Upper lobe of right lung (tissue), 1 donor: ENCODE data around the gene FGF19. TPM values are rescaled to one million over a fixed set of nuclear protein-coding genes. Genes with fewer than 3 reads are reported as not detected.
"Not testable (repeated sequence)": the region's sequence is repeated elsewhere in the genome, so short reads cannot be mapped to it uniquely, and the experiment has no call there.

Experiments
- ATAC-seq: fragments of 200-7000 bp; cut with Tn5 transposase; one replicate; pipeline ENCODE4 v1.9.1; 2020; ENCODE audit warnings: mild to moderate bottlenecking, moderate library complexity
- DNase-seq: peaks from one replicate; pipeline ENCODE4 v3.0.0-alpha.2; 2020
- H3K27ac ChIP-seq: fragments of 200-600 bp; one replicate; pipeline ENCODE4 v1.8.0; 2022
- H3K27me3 ChIP-seq: fragments of 200-600 bp; one replicate; pipeline ENCODE4 v1.8.0; 2022; ENCODE audit warnings: mild to moderate bottlenecking
- H3K36me3 ChIP-seq: fragments of 200-600 bp; one replicate; pipeline ENCODE4 v1.8.0; 2022
- H3K4me1 ChIP-seq: fragments of 200-600 bp; one replicate; pipeline ENCODE4 v1.8.0; 2022
- H3K4me3 ChIP-seq: fragments of 200-600 bp; one replicate; pipeline ENCODE4 v1.8.0; 2022; ENCODE audit warnings: mild to moderate bottlenecking
- H3K9me3 ChIP-seq: fragments of 200-600 bp; one replicate; pipeline ENCODE4 v1.8.0; 2022
- intact Hi-C: fragments of 100-400 bp; cut with DNase I; formaldehyde crosslinking; loops from one replicate; pipeline ENCODE4 v1.11.0; 2022
- total RNA-seq: library from RNA; stranded (reverse); fragmentation: NEBNext Ultra II Directional; extraction: Animal tissue kit (Norgen Biotek cat#: 25700); gene quantifications from one replicate; pipeline ENCODE4 v1.2.1, GENCODE V29; 2021
- TF ChIP-seq, protein P1 (sequence below): fragments of 200-600 bp; IDR thresholded peaks from one replicate; pipeline ENCODE4 v1.8.0; 2022; ENCODE audit warnings: antibody characterized with exemption
- donor health status: DM: no; HTN: yes; CAD: no; lungs with severe emphysema.

The FGF19 gene
- total RNA-seq, 1 donor from 2014 or later, result not detected

DNA sequence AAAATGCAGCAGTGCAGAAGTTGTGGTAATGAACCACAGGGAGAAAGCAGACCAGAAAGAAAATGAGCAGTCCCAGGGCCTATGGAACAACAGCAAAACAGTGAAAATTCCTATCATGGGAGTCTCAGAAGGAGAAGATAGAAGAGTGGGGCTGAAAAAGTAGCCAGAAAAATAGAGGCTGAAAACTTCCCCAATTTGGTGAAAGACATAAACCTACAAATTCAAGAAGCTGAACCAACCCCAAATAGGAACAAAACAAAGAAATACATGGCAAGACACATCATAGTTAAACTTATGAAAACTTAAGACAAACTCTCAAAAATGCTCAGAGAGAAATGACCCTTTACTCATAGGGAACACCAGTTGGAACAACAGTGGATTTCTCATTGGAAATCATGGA, 11.4 kb downstream of the FGF19 start:
- intact Hi-C loops, result no loop called here
- DNase-seq (no peak), ATAC-seq (no peak)
- no peaks in the 10 kb centered on the region for H3K9me3 ChIP-seq
- H3K27me3 ChIP-seq, result peaks cover 30% of the 10 kb centered on the region
- no peaks in the 10 kb centered on the region for H3K36me3 ChIP-seq
- H3K4me1 ChIP-seq, result no peaks in the 10 kb centered on the region
- TF ChIP-seq, protein P1, sequence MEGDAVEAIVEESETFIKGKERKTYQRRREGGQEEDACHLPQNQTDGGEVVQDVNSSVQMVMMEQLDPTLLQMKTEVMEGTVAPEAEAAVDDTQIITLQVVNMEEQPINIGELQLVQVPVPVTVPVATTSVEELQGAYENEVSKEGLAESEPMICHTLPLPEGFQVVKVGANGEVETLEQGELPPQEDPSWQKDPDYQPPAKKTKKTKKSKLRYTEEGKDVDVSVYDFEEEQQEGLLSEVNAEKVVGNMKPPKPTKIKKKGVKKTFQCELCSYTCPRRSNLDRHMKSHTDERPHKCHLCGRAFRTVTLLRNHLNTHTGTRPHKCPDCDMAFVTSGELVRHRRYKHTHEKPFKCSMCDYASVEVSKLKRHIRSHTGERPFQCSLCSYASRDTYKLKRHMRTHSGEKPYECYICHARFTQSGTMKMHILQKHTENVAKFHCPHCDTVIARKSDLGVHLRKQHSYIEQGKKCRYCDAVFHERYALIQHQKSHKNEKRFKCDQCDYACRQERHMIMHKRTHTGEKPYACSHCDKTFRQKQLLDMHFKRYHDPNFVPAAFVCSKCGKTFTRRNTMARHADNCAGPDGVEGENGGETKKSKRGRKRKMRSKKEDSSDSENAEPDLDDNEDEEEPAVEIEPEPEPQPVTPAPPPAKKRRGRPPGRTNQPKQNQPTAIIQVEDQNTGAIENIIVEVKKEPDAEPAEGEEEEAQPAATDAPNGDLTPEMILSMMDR, result no peak
- H3K4me3 ChIP-seq, result no peak overlapping the region
- no peak overlapping the region for H3K27ac ChIP-seq

DNA sequence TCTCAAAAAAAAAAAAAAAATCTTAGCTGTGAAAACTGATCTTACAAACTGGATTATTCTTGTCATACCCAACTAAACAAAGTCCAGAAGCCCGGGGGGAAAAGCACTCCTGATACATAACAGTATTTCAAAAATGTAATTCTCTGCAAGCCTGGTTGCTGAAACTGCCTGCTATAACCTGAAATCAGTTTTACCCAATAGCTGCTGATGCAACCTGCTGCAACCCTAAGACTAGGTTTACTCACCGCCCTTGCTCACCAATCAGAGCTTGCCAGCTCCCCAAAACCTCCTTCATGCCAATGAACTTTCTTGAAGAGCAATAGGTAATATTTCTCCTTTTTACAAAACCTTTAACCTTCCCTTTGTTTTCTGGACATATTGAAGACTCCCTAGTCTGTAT, 12.4 kb downstream of the FGF19 start:
- Histone ChIP-seq H3K9me3 (no peaks in the 10 kb centered on the region), H3K4me3 (no peak overlapping the region), H3K27me3 (peaks cover 26% of the 10 kb centered on the region), H3K27ac (no peak overlapping the region), H3K4me1 (no peaks in the 10 kb centered on the region), H3K36me3 (no peaks in the 10 kb centered on the region)
- no peak for ATAC-seq
- peak; percentile 3 for DNase-seq
- intact Hi-C loops, result no loop called here
- TF ChIP-seq, protein P1, result no peak

DNA sequence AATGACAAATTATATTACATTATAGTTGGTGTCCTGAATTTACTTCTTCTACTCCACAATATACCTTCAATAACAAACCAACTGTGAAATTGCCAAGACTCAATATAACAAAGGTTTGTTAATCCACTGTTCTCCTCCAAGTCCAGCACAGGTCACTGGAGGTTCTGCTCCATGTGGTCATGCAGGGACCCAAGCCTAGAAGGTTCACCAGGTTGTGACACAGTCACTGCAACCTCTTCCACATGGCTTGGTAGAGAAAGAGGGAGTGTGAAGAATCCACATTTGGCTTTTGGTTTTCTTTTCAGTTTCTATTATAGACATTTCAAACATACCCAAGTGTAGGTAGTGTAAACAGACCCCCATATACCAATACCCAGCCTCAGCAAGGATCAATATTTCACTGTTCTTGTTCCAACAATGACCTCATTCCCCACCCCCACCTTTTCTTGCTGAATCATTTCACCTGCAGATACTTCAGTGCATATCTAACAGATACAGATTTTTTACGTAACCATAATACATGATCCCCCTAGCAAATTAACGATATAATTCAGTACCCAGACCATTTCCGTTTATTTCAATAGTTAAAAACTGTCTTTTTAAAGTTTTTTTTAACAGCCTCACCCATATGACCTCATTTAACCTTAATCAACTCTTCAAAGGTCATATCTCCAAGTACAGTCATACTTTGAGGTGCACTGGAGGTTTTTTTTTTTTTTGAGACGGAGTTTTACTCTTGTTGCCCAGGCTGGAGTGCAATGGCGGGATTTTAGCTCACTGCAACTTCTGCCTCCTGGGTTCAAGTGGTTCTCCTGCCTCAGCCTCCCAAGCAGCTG, 14.1 kb downstream of the FGF19 start:
- Histone ChIP-seq H3K36me3 (no peaks in the 10 kb centered on the region), H3K4me1 (peaks cover 8% of the 10 kb centered on the region), H3K27ac (no peak overlapping the region), H3K9me3 (no peaks in the 10 kb centered on the region), H3K27me3 (peaks cover 25% of the 10 kb centered on the region), H3K4me3 (no peak overlapping the region)
- intact Hi-C loops, result loop anchor here (10.0 kb wide), 2 partner anchors 195 to 505 kb away; no protein-coding TSS in a partner anchor
- ATAC-seq (no peak), DNase-seq (no peak)
- TF ChIP-seq, protein P1, result no peak

DNA sequence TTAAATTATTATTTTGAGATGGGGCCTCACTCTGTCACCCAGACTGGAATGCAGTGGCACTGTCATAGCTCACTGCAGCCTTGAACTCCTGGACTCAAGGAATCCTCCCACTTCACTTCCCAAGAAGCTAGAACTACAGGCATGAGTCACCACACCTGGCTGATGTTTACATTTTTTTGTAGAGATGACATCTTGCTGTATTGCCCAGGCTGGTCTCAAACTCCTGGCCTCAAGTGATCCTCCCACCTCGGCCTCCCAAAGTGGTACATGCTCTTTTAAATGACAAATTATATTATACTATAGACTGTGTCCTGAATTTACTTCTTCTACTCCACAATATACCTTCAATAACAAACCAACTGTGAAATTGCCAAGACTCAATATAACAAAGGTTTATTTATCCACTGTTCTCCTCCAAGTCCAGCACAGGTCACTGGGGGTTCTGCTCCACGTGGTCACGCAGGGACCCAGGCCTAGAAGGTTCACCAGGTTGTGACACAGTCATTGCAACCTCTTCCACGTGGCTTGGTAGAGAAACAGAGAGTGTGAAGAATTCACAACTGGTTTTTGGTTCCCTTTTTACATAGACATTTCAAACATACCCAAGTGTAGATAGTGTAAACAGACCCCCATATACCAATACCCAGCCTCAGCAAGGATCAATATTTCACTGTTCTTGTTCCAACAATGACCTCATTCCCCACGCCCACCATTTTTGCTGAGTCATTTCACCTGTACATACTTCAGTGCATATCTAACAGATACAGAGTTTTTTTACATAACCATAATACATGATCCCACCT, 15.7 kb downstream of the FGF19 start:
- H3K4me3 ChIP-seq, H3K27ac ChIP-seq, H3K36me3 ChIP-seq, H3K9me3 ChIP-seq, H3K4me1 ChIP-seq, ATAC-seq: not testable (repeated sequence)
- intact Hi-C loops, result loop anchor here (10.0 kb wide), 2 partner anchors 197 to 507 kb away; no protein-coding TSS in a partner anchor
- H3K27me3 ChIP-seq, result peaks cover 12% of the 10 kb centered on the region
- peak; percentile 5 for DNase-seq

DNA sequence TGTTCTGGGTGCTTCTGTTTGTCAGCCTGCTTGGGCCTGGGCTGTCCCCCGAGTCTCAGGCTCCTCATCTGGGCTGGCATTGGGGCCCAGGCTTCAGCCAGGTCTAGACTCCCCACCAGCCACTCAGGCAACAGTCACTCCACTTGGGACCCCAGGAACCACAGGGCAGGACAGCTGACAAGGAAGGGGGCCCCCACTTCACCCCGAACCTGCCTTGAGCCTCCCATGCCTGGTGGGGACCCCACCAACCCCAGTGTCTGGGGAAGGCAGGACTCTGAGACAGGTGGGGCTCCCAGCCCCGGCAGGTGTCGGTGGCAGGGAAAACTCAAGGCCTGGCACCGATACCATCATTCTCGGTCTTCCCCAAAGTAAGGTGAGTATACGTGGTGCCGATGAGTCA, 17.0 kb downstream of the FGF19 start:
- DNase-seq (peak; percentile 30), ATAC-seq (no peak)
- TF ChIP-seq, protein P1, result no peak
- Histone ChIP-seq H3K36me3 (no peaks in the 10 kb centered on the region), H3K27me3 (peaks cover 12% of the 10 kb centered on the region), H3K9me3 (no peaks in the 10 kb centered on the region), H3K4me1 (peaks cover 8% of the 10 kb centered on the region), H3K27ac (no peak overlapping the region), H3K4me3 (no peak overlapping the region)
- intact Hi-C loops, result loop anchor here (10.0 kb wide), 2 partner anchors 198 to 508 kb away; no protein-coding TSS in a partner anchor

DNA sequence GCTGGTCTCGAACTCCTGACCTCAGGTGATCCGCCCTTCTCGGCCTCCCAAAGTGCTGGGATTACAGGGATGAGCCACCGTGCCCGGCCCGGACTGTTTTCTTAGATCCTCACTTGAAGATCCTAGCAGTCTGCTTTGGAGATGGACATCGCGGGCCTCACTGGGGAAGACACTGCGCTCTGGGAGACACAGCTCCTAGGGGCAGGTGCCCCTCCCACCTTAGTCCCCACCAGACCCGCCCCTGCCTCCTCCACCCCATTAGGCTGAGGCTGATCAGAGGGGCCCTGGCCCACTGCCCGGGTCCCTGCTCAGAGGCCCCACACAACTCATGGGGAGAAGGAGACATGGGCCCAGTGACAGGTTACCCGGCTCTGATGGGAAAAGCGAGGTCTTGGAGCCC, 17.4 kb downstream of the FGF19 start:
- TF ChIP-seq, protein P1, result no peak
- H3K27me3 ChIP-seq, result peaks cover 12% of the 10 kb centered on the region
- ATAC-seq, result no peak
- no peaks in the 10 kb centered on the region for H3K36me3 ChIP-seq
- H3K4me1 ChIP-seq, result peaks cover 8% of the 10 kb centered on the region
- peak; percentile 58 for DNase-seq
- no peaks in the 10 kb centered on the region for H3K9me3 ChIP-seq
- H3K4me3 ChIP-seq, result no peak overlapping the region
- intact Hi-C loops, result loop anchor here (10.0 kb wide), 2 partner anchors 198 to 508 kb away; no protein-coding TSS in a partner anchor
- H3K27ac ChIP-seq, result no peak overlapping the region
